Liver (tissue), 9 donors: ENCODE measurements around the gene PPP2R2C. TPM values are rescaled to one million over a fixed set of nuclear protein-coding genes. Genes with fewer than 3 reads are reported as not detected.

Source experiments
- DNase-seq: peaks from one replicate; pipeline ENCODE4 v3.0.0-alpha.2; 2017; ENCODE audit warnings: low spot score
- H3K27ac ChIP-seq, 2 donors: one replicate each; pipeline ENCODE4 v1.7.0; 2013; ENCODE audit warnings: inconsistent platforms in 2 of 2, low read length in 2 of 2, control low read depth in 1 of 2, low read depth in 1 of 2, mild to moderate bottlenecking in 1 of 2
- H3K27me3 ChIP-seq, 4 donors: one replicate each; pipeline versions ENCODE4 v1.6.1 to v1.7.0; 2013; ENCODE audit warnings: low read length in 3 of 4, inconsistent platforms in 1 of 4, mild to moderate bottlenecking in 1 of 4, moderate library complexity in 1 of 4; ENCODE audit not compliant: control insufficient read depth in 4 of 4, insufficient read depth in 4 of 4
- H3K36me3 ChIP-seq, 4 donors: one replicate each; pipeline versions ENCODE4 v1.6.1 to v1.7.0; 2013; ENCODE audit warnings: low read length in 3 of 4, mild to moderate bottlenecking in 3 of 4, low read depth in 1 of 4, moderate library complexity in 1 of 4; ENCODE audit not compliant: control insufficient read depth in 4 of 4, insufficient read depth in 3 of 4
- H3K4me1 ChIP-seq, 4 donors: one replicate each; pipeline versions ENCODE4 v1.6.1 to v1.7.0; 2013; ENCODE audit warnings: low read length in 3 of 4, mild to moderate bottlenecking in 3 of 4, moderate library complexity in 1 of 4; ENCODE audit not compliant: control insufficient read depth in 4 of 4, insufficient read depth in 4 of 4
- H3K4me3 ChIP-seq, 3 donors: one replicate each; pipeline versions ENCODE4 v1.6.1 to v1.7.0; 2013; ENCODE audit warnings: low read length in 3 of 3, control low read depth in 1 of 3, low read depth in 1 of 3, mild to moderate bottlenecking in 1 of 3
- H3K9ac ChIP-seq, 2 donors: one replicate each; pipeline ENCODE4 v1.7.0; 2013; ENCODE audit warnings: low read length in 2 of 2, mild to moderate bottlenecking in 2 of 2, moderate library complexity in 2 of 2, control low read depth in 1 of 2, low read depth in 1 of 2
- H3K9me3 ChIP-seq, 4 donors: one replicate each; pipeline versions ENCODE4 v1.6.1 to v1.7.0; 2013; ENCODE audit warnings: low read length in 3 of 4; ENCODE audit not compliant: control insufficient read depth in 4 of 4
- ATF3 ChIP-seq: IDR thresholded peaks from 2 replicates; pipeline ENCODE4 v1.6.1; 2016; ENCODE audit warnings: antibody characterized with exemption
- CTCF ChIP-seq: fragments of 150-350 bp; IDR thresholded peaks from 2 replicates; pipeline ENCODE4 v1.5.1; 2017; ENCODE audit warnings: improper control_type of control experiment, low read depth, low read length; ENCODE audit not compliant: missing input control
- GABPA ChIP-seq, 2 donors: IDR thresholded peaks in 1 of 2; conservative IDR thresholded peaks in 1 of 2; 2 replicates each; pipeline ENCODE4 v1.6.1; 2016; ENCODE audit warnings: antibody characterized with exemption in 2 of 2, mild to moderate bottlenecking in 1 of 2, moderate library complexity in 1 of 2
- HNF4A ChIP-seq, 2 donors: conservative IDR thresholded peaks; 2 replicates each; pipeline ENCODE4 v1.6.1; 2016; ENCODE audit warnings: antibody characterized with exemption in 2 of 2, mild to moderate bottlenecking in 2 of 2
- NR2F2 ChIP-seq: IDR thresholded peaks from 2 replicates; pipeline ENCODE4 v1.6.1; 2016; ENCODE audit warnings: antibody characterized with exemption
- RXRA ChIP-seq, 2 donors: IDR thresholded peaks; 2 replicates each; pipeline ENCODE4 v1.6.1; 2017 to 2018; ENCODE audit warnings: antibody characterized with exemption in 2 of 2, mild to moderate bottlenecking in 1 of 2
- TAF1 ChIP-seq: conservative IDR thresholded peaks from 2 replicates; pipeline ENCODE4 v1.6.1; 2016; ENCODE audit warnings: antibody characterized with exemption, mild to moderate bottlenecking
- YY1 ChIP-seq: IDR thresholded peaks from 2 replicates; pipeline ENCODE4 v1.6.1; 2016; ENCODE audit warnings: antibody characterized with exemption, mild to moderate bottlenecking
- WGBS: extraction: QIAGEN DNeasy Blood & Tissue Kit; methylation state at CpG from one replicate; pipeline ENCODE4 v1.1.7; 2013; 5-methylcytosine and 5-hydroxymethylcytosine counted together
- polyA plus RNA-seq, 2 donors: library from polyadenylated mRNA; stranded (reverse) in 1 of 2; unstranded in 1 of 2; fragments of 200-250 nt in 1 of 2; fragments of >200 nt in 1 of 2; fragmentation: Nextera tagmentation in 1 of 2; extraction: Ambion mirVana in 1 of 2; gene quantifications; one replicate each; pipeline versions ENCODE4 v1.2.1 to v1.2.3, GENCODE V29; 2013 to 2015
- total RNA-seq, 2 donors: library from RNA; depleted of rRNA; stranded (reverse); fragments of >200 nt; gene quantifications; one replicate each; pipeline ENCODE4 v1.2.3, GENCODE V29; 2014
- TF ChIP-seq, protein P1 (sequence below): IDR thresholded peaks from 2 replicates; pipeline ENCODE4 v1.6.1; 2016; ENCODE audit warnings: antibody characterized with exemption
- TF ChIP-seq, protein P2 (sequence below): IDR thresholded peaks from 2 replicates; pipeline ENCODE4 v1.6.1; 2016; ENCODE audit warnings: antibody characterized with exemption, mild to moderate bottlenecking
- TF ChIP-seq, protein P3 (sequence below): IDR thresholded peaks from 2 replicates; pipeline ENCODE4 v1.6.1; 2016; ENCODE audit warnings: antibody characterized with exemption
- donor health status: healthy.
- donor health status: healthy.
- donor health status: healthy.
- donor health status: healthy.
- donor health status: healthy.

PPP2R2C gene
- total and polyA plus RNA-seq, 4 donors: under 0.01 to 0.01 TPM; not detected in 2

DNA sequence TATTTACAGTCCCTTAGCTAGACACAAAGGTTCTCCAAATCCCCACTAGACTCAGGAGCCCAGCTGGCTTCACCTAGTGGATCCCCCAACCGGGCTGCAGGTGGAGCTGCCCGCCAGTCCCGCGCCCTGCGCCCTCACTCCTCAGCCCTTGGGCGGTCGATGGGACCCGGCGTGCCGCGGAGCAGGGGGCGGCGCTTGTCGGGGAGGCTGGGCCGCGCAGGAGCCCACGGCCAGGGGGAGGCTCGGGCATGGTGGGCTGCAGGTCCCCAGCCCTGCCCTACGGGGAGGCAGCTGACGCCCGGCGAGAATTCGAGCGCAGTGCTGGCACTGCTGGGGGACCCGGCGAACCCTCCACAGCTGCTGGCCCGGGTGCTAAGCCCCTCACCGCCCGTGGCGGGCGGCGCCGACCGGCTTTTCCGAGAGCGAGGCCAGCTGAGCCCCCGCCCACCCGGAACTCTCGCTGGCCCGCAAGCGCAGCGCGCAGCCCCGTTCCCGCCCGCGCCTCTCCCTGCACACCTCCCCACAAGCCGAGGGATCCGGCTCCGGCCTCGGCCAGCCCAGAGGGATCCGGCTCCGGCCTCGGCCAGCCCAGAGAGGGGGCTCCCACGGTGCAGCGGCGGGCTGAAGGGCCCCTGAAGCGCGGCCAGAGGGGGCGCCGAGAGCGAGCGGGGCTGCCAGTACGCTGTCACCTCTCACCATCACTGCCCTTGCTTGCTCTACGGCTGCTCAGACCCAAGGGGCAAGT lies 163.3 kb downstream of the PPP2R2C start:
- Histone ChIP-seq H3K9ac (no peak overlapping the region), H3K4me1 (no peaks in the 10 kb centered on the region), H3K27ac (no peak overlapping the region), H3K9me3 (no peaks in the 10 kb centered on the region), H3K4me3 (peak overlapping the region in 1 of 3 donors; percentile 5), H3K36me3 (no peaks in the 10 kb centered on the region), H3K27me3 (no peaks in the 10 kb centered on the region)
- 6% methylated on average over 65 of the region's 65 CpGs for WGBS
- DNase-seq: peak; percentile 46
- TF ChIP-seq, protein P1, sequence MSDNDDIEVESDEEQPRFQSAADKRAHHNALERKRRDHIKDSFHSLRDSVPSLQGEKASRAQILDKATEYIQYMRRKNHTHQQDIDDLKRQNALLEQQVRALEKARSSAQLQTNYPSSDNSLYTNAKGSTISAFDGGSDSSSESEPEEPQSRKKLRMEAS: no peak
- no peak for TF ChIP-seq GABPA (IDR thresholded peaks at IDR 0.05 in 1 of 2, conservative IDR thresholded peaks at IDR 0.05 in 1 of 2)
- no peak for TF ChIP-seq RXRA (IDR thresholded peaks at IDR 0.05)
- TF ChIP-seq ATF3: no peak
- TF ChIP-seq YY1: no peak
- no peak for TF ChIP-seq TAF1
- TF ChIP-seq, protein P2, sequence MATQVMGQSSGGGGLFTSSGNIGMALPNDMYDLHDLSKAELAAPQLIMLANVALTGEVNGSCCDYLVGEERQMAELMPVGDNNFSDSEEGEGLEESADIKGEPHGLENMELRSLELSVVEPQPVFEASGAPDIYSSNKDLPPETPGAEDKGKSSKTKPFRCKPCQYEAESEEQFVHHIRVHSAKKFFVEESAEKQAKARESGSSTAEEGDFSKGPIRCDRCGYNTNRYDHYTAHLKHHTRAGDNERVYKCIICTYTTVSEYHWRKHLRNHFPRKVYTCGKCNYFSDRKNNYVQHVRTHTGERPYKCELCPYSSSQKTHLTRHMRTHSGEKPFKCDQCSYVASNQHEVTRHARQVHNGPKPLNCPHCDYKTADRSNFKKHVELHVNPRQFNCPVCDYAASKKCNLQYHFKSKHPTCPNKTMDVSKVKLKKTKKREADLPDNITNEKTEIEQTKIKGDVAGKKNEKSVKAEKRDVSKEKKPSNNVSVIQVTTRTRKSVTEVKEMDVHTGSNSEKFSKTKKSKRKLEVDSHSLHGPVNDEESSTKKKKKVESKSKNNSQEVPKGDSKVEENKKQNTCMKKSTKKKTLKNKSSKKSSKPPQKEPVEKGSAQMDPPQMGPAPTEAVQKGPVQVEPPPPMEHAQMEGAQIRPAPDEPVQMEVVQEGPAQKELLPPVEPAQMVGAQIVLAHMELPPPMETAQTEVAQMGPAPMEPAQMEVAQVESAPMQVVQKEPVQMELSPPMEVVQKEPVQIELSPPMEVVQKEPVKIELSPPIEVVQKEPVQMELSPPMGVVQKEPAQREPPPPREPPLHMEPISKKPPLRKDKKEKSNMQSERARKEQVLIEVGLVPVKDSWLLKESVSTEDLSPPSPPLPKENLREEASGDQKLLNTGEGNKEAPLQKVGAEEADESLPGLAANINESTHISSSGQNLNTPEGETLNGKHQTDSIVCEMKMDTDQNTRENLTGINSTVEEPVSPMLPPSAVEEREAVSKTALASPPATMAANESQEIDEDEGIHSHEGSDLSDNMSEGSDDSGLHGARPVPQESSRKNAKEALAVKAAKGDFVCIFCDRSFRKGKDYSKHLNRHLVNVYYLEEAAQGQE: no peak
- no peak for TF ChIP-seq HNF4A (conservative IDR thresholded peaks at IDR 0.05)

DNA sequence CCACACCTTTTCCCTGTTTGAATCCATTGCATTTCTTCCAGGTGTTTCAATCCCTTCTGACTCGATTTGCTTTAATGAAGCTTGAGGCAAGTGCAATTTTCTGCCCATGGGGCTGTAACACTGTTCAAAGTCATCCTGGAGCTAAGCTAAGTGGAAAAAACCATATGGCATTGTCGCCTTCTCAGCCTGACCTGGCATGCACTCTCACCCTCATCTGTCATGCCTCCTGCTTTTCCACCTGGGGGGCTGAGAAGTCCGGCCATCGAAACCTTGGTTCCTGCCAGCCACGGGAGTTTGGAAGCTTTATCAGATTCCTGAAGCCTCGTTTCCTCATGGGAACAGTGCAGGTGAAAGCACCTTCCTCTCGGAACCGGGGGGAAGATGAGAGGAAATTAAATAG lies 164.5 kb downstream of the PPP2R2C start:
- peaks cover 0 to 9% (median under 1%) of the 10 kb centered on the region in 4 donors for H3K36me3 ChIP-seq
- DNase-seq: no peak
- no peak overlapping the region for H3K9ac ChIP-seq
- TF ChIP-seq ATF3 (no peak), GABPA (IDR thresholded peaks at IDR 0.05 in 1 of 2, conservative IDR thresholded peaks at IDR 0.05 in 1 of 2) (no peak), HNF4A (conservative IDR thresholded peaks at IDR 0.05) (no peak), RXRA (IDR thresholded peaks at IDR 0.05) (no peak), CTCF (no peak), NR2F2 (no peak)
- TF ChIP-seq, protein P3, sequence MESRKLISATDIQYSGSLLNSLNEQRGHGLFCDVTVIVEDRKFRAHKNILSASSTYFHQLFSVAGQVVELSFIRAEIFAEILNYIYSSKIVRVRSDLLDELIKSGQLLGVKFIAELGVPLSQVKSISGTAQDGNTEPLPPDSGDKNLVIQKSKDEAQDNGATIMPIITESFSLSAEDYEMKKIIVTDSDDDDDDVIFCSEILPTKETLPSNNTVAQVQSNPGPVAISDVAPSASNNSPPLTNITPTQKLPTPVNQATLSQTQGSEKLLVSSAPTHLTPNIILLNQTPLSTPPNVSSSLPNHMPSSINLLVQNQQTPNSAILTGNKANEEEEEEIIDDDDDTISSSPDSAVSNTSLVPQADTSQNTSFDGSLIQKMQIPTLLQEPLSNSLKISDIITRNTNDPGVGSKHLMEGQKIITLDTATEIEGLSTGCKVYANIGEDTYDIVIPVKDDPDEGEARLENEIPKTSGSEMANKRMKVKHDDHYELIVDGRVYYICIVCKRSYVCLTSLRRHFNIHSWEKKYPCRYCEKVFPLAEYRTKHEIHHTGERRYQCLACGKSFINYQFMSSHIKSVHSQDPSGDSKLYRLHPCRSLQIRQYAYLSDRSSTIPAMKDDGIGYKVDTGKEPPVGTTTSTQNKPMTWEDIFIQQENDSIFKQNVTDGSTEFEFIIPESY: no peak
- TF ChIP-seq, protein P2: no peak
- TF ChIP-seq, protein P1: no peak
- H3K4me1 ChIP-seq: no peaks in the 10 kb centered on the region
- no peaks in the 10 kb centered on the region for H3K9me3 ChIP-seq
- 88% methylated on average over 8 of the region's 8 CpGs for WGBS
- H3K27me3 ChIP-seq: no peaks in the 10 kb centered on the region
- no peak overlapping the region for H3K4me3 ChIP-seq
- no peak overlapping the region for H3K27ac ChIP-seq
